Smooth muscle cell (in vitro differentiated cells): Measurements from ENCODE around the gene EXD1. TPM values are rescaled to one million over a fixed set of nuclear protein-coding genes. Genes with fewer than 3 reads are reported as not detected.
"Not testable (repeated sequence)": the region's sequence is repeated elsewhere in the genome, so short reads cannot be mapped to it uniquely, and the experiment has no call there.

Experiments
- DNase-seq: peaks from one replicate; lab custom pipeline; 2025; ENCODE audit not compliant: unreplicated experiment; lab: John Stamatoyannopoulos, UW
- H2AFZ ChIP-seq: fragments of 200-600 bp; sonication (generic); 2 replicates; pipeline ENCODE4 v1.6.0; 2016; ENCODE audit warnings: antibody characterized with exemption, low read depth, mild to moderate bottlenecking
- H3F3A ChIP-seq: fragments of 200-600 bp; sonication (generic); 2 replicates; pipeline ENCODE4 v1.6.0; 2017; ENCODE audit warnings: antibody characterized with exemption, low read depth
- H3K27ac ChIP-seq: fragments of 200-600 bp; sonication (generic); 2 replicates; pipeline ENCODE4 v1.5.1; 2016; ENCODE audit warnings: low read depth, mild to moderate bottlenecking
- H3K27me3 ChIP-seq: fragments of 200-600 bp; sonication (generic); 2 replicates; pipeline ENCODE4 v1.6.1; 2016; ENCODE audit warnings: low read depth, mild to moderate bottlenecking
- H3K36me3 ChIP-seq: fragments of 200-600 bp; sonication (generic); 2 replicates; pipeline ENCODE4 v1.5.1; 2016; ENCODE audit warnings: low read depth
- H3K4me1 ChIP-seq: fragments of 200-600 bp; sonication (generic); 2 replicates; pipeline ENCODE4 v1.5.1; 2016; ENCODE audit warnings: low read depth
- H3K4me2 ChIP-seq: fragments of 200-600 bp; sonication (generic); 2 replicates; pipeline ENCODE4 v1.6.0; 2016; ENCODE audit warnings: mild to moderate bottlenecking
- H3K4me3 ChIP-seq: fragments of 200-600 bp; sonication (generic); 2 replicates; pipeline ENCODE4 v1.5.1; 2016; ENCODE audit warnings: mild to moderate bottlenecking
- H3K79me2 ChIP-seq: fragments of 200-600 bp; sonication (generic); 2 replicates; pipeline ENCODE4 v1.6.0; 2016; ENCODE audit warnings: low read depth, mild to moderate bottlenecking
- H3K9ac ChIP-seq: fragments of 200-600 bp; sonication (generic); 2 replicates; pipeline ENCODE4 v1.6.0; 2016; ENCODE audit warnings: low read depth
- H3K9me3 ChIP-seq: fragments of 200-600 bp; sonication (generic); replicated peaks from 2 replicates; pipeline ENCODE4 v1.5.1; 2016; ENCODE audit warnings: low read depth
- H4K20me1 ChIP-seq: fragments of 200-600 bp; sonication (generic); 2 replicates; pipeline ENCODE4 v1.6.0; 2016; ENCODE audit warnings: low read depth
- CTCF ChIP-seq: fragments of 200-600 bp; sonication (generic); IDR thresholded peaks from 2 replicates; pipeline ENCODE4 v1.5.1; 2017; ENCODE audit warnings: borderline replicate concordance, mild to moderate bottlenecking, antibody characterized with exemption; ENCODE audit not compliant: insufficient read depth, poor library complexity, severe bottlenecking
- WGBS: methylation state at CpG from one replicate; pipeline ENCODE4 v1.1.7; 2016; ENCODE audit warnings: low lambda C conversion rate; 5-methylcytosine and 5-hydroxymethylcytosine counted together
- polyA plus RNA-seq: library from polyadenylated mRNA; unstranded; fragments of >200 nt; fragmentation: Nextera tagmentation; extraction: Ambion mirVana; gene quantifications from 2 replicates; pipeline ENCODE4 v1.2.1, GENCODE V29; 2016
- total RNA-seq: library from RNA; depleted of rRNA; stranded (reverse); fragments of >200 nt; gene quantifications from 2 replicates; pipeline ENCODE4 v1.2.3, GENCODE V29; 2014

EXD1 gene
- total and polyA plus RNA-seq, 2 experiments from 2014 or later: 0.04 TPM; not detected in 1

- H3K4me1 ChIP-seq: no peaks in the 10 kb centered on the region
- no peaks in the 10 kb centered on the region for H4K20me1 ChIP-seq
- no peaks in the 10 kb centered on the region for H3K36me3 ChIP-seq
- TF ChIP-seq CTCF: no peak
- DNase-seq: no peak
- H3F3A ChIP-seq: no peaks in the 10 kb centered on the region
- no peak overlapping the region for H2AFZ ChIP-seq
- no peak overlapping the region for H3K27ac ChIP-seq
- 96% methylated on average over 37 of the region's 37 CpGs for WGBS
- H3K4me3 ChIP-seq: no peak overlapping the region
- no peak overlapping the region for H3K9ac ChIP-seq
- H3K27me3 ChIP-seq: no peaks in the 10 kb centered on the region
- H3K9me3 ChIP-seq: no peaks in the 10 kb centered on the region
- no peak overlapping the region for H3K4me2 ChIP-seq
- H3K79me2 ChIP-seq: no peaks in the 10 kb centered on the region
These were observed 79.0 kb downstream of the EXD1 start for GRCh38 chr15:41151451-41152005.

- Histone ChIP-seq H2AFZ (no peak overlapping the region), H3K36me3 (no peaks in the 10 kb centered on the region), H3K4me3 (no peak overlapping the region), H3K27me3 (no peaks in the 10 kb centered on the region), H3K4me1 (no peaks in the 10 kb centered on the region), H3F3A (no peaks in the 10 kb centered on the region), H3K9ac (no peak overlapping the region), H3K79me2 (no peaks in the 10 kb centered on the region), H4K20me1 (no peaks in the 10 kb centered on the region), H3K9me3 (no peaks in the 10 kb centered on the region), H3K4me2 (no peak overlapping the region), H3K27ac (no peak overlapping the region)
- DNase-seq: no peak
- WGBS: 86% methylated on average over 4 of the region's 4 CpGs
- no peak for TF ChIP-seq CTCF
These were observed 80.3 kb downstream of the EXD1 start for GRCh38 chr15:41150279-41150678.

- Histone ChIP-seq H3K4me2 (no peak overlapping the region), H3K27me3 (no peaks in the 10 kb centered on the region), H3F3A (no peaks in the 10 kb centered on the region), H3K4me1 (no peaks in the 10 kb centered on the region), H3K36me3 (no peaks in the 10 kb centered on the region), H3K9me3 (no peaks in the 10 kb centered on the region), H3K79me2 (no peaks in the 10 kb centered on the region), H3K4me3 (no peak overlapping the region), H4K20me1 (no peaks in the 10 kb centered on the region), H3K27ac (no peak overlapping the region), H2AFZ (no peak overlapping the region), H3K9ac (no peak overlapping the region)
- DNase-seq: no peak
- 94% methylated on average over 2 of the region's 2 CpGs for WGBS
- TF ChIP-seq CTCF: no peak
These were observed 82.5 kb downstream of the EXD1 start for GRCh38 chr15:41148065-41148464.

GRCh38 chr15:41139619-41140018 lies 90.9 kb downstream of the EXD1 start:
- Histone ChIP-seq H4K20me1 (no peaks in the 10 kb centered on the region), H3K9ac (no peak overlapping the region), H3K79me2 (no peaks in the 10 kb centered on the region), H3K4me3 (no peak overlapping the region), H3K27ac (no peak overlapping the region), H3K36me3 (no peaks in the 10 kb centered on the region), H3K4me2 (no peak overlapping the region), H3F3A (no peaks in the 10 kb centered on the region), H2AFZ (no peak overlapping the region), H3K27me3 (no peaks in the 10 kb centered on the region), H3K4me1 (no peaks in the 10 kb centered on the region), H3K9me3 (no peaks in the 10 kb centered on the region)
- 95% methylated on average over 5 of the region's 5 CpGs for WGBS
- no peak for TF ChIP-seq CTCF
- DNase-seq: no peak

- H3K4me1 ChIP-seq, H3K27ac ChIP-seq, H3K27me3 ChIP-seq, H3K4me3 ChIP-seq, H3K79me2 ChIP-seq, DNase-seq, H4K20me1 ChIP-seq, H3K9me3 ChIP-seq, H2AFZ ChIP-seq, H3K36me3 ChIP-seq, H3K4me2 ChIP-seq, H3K9ac ChIP-seq, H3F3A ChIP-seq: not testable (repeated sequence)
- WGBS: 94% methylated on average over 7 of the region's 7 CpGs
These were observed 91.4 kb downstream of the EXD1 start for GRCh38 chr15:41139112-41139511.

GRCh38 chr15:41135580-41135979 lies 95.0 kb downstream of the EXD1 start:
- H3K9ac ChIP-seq, H4K20me1 ChIP-seq, H3K4me2 ChIP-seq, H3K27me3 ChIP-seq, H3K4me3 ChIP-seq, H3K9me3 ChIP-seq, H3F3A ChIP-seq, H3K79me2 ChIP-seq, H3K4me1 ChIP-seq, H2AFZ ChIP-seq, H3K27ac ChIP-seq, H3K36me3 ChIP-seq, DNase-seq: not testable (repeated sequence)
- 81% methylated on average over 6 of the region's 6 CpGs for WGBS
